ENCODE results near the gene TXNDC2.
"Not testable (repeated sequence)": the region's sequence is repeated elsewhere in the genome, so short reads cannot be mapped to it uniquely, and the experiment has no call there.

The TXNDC2 gene

DNA sequence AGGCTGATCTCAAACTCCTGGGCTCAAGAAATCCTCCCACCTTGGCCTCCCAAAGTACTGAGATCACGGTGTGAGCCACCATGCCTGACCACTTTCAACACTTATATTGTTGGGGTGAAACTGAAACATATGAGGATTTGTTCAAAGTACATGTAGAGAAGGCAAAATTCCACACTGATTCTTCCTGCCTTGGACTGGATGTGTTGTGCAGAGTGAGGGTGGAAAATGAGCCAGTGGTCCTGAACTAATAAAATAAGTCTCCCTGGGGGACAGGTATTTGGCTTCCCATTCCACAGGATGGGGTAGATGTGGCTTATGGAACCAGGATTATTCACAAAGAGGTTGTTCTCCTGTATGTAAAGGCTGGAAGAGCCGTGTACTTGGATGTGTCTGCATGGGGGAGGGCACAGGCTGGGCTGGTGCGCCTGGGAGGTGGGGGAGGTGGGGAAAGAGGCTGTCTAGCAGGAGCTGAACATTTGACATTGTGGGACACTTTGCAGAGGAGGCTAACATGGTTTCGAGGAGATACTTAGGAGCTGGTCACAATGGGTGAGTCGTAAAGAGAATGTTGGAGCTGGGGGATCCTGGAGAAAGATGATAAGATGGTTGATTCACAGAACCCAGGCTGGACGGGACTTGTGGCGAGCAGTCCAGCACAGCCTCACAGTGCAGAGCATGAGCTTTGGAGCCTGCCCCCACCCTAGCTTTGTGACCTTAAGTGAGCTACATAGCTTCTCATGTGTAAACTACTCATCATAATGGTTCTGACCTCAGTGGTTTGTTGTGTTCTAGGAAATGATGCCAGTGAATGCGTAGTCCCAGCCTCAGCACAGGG lies at the start of gene TXNDC2:
Gene TXNDC2 (plus strand): TSS at position 804 of the 835 bp plus-strand sequence. CDS start 708 bp downstream, outside the sequence.
- DNase-seq: no peak

DNA sequence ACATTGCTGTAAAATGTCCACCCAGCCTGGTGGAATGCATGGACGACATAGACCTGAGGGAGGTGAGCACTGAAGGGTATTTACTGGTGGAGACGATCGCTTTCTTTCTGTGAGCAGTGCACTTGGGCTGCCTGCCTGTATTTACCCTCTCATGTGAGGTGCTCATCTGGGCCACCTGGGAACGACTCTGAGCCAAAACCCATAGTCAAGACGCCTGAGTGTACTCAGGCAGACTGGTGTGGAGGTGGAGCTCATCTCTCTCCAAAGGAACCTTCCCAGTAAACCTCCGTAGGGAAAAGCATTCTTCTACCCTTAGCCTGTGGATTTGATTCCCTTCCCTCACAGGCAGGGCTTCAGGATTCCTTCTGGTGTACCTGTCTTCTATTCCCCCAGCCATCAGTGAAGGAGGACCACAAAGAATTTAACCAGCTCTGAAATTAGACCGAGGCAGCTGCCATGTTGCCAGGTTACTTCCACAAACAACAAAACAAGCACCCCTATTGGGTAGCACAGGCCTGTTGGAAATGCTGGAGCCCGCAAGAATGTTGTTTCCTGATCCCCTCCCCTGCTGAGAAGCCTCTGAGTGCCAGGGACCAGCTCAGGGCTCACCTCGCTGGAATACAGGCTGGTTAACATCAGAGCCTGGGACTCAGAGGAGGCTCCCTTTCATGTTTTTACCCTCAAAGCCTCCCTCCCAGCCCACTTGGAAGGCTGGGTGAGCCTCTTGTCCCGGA lies 47.5 kb upstream of the TXNDC2 start:
- no peak for DNase-seq

DNA sequence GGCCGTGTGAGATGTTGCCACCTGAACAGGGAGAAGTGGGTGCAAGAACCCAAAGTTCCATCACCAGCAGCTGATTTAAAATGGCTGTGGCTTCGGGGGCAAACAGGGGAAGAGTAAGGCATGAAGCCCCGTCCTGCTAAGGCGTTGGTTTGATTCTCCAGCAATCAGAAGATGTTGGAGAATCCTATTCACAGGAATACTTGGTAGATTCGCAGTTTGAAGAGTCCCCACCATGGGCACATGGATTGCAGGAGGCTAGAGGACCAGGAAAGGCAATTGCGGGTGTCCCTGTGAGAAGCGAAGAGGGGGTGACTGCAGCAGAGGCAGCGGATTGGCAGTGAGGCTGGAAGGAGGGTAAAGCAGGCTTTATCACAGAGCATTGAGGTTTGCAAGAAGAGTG lies 46.6 kb upstream of the TXNDC2 start:
- DNase-seq: no peak

DNA sequence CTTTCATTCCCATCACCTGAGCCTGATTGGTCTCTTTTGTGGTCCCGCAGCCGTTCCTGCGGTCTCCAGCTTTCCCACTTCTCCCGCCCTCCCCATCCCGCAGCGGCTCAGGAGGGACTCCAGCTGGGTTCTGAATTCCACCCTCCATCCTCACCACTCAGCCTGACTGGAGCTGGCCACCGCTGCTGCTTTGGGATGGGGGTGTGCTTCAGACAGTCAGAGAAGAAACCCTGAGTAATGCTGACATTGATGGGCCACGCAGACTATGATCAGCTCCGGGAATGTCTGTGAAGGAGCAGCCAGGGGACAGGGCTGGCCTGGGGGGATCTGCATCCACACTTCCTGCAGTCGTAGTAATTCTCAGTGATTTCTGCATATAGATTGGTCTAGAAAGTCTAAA lies 45.9 kb upstream of the TXNDC2 start:
- no peak for DNase-seq

DNA sequence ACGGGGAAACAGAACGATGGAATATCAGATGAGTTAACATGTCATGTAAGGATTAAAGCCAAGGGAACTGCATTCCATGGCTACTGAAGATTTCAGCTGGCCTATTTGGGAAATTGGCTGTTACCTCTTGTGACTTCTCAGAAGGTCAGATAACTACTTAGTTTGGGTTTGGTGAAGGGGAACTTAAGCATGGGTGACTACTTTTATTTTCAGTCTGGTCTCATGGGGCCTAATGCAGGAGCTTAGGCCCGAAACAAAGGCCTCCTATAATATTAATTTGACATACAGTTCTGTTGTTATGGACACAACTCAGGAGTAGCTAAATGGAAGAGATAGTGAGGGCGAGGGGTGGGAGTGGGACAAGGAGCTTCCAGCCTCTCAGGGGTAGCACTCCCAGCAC lies 44.0 kb upstream of the TXNDC2 start:
- no peak for DNase-seq

DNA sequence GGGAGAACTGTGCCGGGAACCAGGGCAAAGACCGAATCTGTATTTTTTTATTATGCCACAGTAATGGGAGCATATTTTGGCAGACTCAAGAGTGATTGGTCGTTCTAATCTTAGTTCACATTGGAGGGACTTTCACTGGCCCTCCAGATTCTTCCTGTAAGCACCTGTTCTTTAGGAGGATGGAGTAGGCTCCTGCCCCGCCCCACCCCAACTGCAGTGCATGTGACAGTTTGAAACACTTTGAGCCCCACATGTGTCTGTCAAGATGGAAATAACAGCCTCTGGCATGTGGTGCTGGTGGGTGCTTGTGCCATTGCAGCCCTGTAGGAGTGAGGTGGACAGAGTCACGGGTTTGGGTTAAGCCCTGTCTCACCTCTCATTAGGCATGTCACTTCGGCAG lies 43.3 kb upstream of the TXNDC2 start:
- DNase-seq: no peak

DNA sequence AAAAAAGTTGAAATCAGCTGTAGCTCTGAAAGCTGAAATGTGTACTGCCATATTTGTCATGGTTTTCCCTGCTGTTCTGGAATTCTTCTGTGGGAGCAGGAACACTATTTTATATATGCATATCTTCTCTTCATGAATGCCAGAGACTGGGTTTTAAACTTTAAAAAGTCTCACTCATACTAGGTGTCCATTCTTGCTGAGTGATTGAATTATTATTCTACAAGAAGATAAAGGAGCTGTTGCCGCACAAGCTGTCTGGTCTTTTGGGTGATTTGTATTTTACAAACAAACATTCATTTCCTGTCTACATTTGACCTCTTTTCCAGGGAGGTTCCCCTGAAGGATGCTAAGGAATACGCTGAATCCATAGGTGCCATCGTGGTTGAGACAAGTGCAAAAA lies 40.5 kb upstream of the TXNDC2 start:
- DNase-seq: no peak

DNA sequence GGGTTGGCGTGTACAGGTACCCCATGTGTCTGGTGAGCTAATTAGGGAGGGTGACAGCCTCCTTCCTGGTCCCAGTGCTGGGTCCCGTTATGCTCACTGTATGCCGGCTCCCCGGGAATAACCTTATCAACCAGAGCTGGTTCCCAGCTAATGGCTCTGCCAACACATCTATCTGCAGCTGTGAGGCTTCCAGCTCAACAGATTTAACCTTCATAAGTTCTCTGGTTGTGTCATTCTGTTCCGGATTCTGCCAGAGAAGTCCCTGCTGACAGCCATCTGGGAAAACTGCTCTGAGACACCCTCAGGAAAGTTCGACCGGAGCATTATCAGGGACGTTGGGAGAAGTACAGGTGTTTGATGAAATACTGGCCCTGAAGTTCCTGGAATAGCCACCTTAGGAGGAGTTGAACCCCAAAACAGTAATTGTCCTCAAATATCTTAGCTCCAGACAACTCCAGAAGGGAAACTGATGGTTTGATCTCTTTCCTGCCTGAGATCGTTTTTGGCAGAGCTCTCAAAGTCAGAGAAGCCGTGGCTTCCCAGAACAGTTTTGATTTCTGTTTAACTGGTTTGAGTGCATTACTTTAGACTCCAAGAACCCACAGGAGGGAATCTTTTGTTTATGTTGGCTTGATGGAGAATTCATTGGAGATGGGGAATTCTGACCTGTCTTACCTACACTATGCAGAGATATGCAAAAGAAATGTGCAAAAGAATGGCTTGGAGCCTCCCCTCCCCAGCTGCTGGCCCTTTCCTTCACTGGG lies 39.4 kb upstream of the TXNDC2 start:
- DNase-seq: no peak

DNA sequence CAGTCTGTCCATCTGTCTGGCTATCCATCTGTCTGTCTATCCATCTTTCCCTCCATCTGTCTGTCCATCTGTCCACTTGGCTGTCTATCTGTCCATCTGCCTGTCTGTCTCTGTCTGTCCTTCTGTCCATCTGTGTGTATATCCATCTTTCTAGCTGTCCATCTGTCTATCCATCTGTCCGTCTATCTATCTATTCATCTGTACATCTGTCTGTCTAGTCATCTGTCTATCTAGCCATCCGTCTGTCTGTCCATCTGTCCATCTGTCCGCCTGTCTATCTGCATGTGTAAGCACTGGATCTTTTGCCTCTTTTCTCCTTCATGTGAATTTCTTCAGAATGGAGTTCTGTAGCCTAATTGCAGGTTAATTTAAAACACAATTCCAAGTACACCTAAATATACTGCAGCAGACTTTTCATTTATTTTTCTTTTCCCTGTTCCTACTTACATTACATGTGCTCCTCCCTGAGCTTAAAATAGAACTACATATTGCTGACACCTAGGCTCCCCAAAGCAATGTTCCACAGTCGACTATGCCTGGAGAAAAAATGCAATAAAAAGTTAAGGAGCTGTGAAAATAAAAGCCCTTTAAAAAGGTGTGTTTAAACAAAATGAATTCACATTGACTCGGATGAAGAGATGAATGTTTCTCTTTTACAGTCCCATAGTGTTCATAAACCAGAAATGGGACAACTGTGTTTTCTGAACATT lies 37.4 kb upstream of the TXNDC2 start:
- no peak for DNase-seq

DNA sequence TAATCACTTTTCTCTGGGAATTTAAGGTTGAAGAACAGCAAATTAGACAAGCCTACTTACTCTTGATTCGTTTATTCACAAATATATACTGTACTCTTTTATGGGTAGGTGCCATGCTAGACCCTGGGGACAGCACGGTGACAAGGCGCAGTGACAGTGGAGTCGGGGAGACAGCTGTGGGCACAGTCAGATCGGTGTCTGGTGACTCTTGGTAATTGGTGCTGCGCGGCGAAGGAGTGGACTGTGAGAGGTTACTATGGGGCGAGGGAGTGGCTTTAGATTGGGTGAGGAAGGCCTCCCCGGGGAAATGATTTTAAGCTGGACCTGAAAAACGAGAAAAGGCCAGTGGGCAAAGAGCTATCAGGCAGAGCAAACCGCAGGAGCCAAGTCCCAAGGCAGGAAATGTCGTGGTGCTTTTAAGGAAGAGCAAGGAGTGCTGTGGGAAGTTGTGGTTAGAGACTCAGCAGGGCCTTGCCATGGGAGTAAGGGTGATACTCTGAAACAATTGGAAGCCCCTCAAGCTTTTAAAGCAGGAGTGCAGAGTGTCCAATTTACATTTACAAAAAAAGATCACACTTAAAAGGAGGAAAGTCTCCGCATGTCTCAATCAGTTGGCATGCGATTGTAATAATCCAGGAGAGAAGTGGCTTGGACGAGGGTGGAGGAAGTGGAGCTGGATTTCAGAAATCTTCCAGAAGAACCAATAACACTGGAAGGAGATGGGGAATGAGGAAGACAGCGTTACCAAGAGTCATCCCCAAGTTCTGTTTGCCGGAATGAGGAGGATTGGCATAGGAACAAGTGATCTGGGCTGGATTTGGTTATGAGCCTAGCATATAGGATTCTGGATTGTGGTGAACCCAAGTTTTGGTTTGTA lies 36.1 kb upstream of the TXNDC2 start:
- no peak for DNase-seq

DNA sequence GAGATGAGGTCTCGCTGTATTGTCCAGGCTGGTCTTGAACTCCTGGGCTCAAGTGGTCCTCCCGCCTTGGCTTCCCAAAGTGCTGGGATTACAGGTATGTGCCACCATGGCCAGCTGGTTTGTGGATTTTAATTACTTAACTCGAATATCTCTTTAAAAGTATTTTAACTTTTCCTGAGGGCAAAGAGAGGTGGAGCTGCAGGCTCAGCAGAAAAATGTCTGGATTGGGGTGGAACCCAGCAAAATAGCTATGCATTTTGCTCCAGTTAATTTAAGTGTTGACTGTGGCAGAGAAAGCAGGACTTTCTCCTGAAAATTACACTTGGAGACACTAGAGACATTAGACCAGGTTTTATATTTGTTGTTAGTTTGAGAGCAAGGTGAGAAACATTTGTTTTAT lies 35.5 kb upstream of the TXNDC2 start:
- DNase-seq: no peak

DNA sequence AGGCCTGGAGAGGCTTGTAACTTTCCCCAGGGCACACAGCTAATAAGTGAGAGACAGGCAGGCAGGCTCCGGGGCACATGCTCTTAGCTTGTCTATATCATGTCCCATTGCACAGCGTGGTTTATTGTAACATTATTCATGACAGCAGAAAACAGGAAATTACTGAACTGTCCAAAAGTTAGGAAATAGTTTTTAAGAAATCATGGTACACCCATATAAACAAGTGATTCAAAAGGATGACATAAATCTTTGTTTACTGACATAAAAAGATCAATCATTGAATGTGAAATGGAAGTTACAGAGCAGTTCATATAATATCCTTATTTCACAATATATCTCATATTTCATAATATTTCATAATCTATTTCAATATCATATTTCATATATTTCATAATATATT lies 34.3 kb upstream of the TXNDC2 start:
- DNase-seq: no peak

DNA sequence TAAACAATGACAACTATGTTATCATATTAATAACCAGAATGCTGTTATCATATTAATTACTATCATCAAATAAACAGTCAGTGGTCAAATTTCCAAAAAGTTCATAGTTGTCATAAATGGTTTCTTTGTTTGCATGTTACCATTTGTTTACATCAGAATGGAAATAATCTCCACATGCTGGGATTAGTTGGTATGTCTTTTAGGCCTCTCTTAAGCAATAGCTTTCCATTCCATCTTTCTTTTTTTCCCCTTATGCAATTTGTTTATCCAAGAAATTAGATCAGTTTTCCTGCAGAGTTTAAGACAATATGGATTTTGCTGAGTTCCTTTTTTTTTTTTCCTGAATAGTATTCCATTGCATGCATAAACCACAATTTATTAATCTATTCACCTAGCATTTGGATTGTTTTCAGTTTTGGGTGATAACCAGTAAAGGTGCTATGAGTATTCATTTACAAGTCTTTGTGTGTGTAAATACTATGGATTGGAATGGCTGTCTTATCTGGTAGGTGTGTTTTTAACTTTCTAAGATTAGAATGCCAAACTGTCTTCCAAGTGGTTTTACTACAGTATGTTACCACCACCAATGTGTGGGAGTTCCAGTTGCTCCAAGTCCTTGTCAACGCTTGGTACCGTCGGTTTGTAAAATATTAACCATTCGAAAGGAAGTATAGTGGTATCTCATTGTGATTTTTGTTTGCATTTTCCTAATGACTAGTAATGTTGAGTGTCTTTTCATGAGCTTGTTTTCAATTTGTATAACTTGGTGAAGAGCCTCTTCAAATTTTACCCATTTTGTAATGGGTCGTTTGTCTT lies 33.3 kb upstream of the TXNDC2 start:
- DNase-seq: no peak

DNA sequence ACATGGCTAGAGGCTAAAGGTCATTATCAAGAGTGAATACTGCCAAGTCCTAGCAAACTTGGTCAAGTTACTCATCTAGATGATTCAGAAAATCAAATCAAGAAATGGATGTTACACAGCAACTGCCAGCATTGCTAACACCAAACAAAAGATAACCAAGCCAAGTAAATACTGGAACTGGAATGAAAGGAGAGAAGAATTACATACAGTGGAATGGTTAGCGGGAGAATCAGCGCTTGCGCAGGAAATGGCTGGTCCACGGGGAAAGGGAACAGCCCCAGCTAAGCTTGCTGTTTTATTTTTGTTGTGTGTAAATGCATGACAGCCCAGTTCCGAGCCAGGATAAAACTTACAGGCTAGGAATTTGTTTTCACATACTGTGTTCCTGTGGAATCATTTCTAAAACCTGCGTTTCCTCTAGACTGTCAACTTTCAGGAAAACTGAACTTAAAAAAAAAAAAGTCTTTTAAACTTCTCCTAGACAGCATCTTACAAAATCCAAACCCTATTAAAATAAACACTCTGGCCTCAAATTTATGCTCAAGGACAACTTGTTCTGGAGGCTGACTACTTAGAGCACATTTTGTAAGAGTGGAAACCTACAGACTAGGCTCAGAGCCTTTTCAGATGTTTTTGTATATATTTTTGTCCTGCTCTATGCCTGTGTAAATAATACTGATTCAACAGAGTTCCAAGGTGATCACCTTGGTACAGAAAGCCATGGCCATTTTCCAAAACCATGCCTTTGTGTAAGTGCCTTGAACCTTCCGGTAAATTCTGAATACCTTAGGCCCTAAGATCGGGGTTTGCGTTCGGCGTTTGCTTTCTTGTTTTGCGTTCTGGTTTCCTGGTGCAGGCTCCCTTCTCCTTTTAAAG lies 30.7 kb upstream of the TXNDC2 start:
- no peak for DNase-seq

DNA sequence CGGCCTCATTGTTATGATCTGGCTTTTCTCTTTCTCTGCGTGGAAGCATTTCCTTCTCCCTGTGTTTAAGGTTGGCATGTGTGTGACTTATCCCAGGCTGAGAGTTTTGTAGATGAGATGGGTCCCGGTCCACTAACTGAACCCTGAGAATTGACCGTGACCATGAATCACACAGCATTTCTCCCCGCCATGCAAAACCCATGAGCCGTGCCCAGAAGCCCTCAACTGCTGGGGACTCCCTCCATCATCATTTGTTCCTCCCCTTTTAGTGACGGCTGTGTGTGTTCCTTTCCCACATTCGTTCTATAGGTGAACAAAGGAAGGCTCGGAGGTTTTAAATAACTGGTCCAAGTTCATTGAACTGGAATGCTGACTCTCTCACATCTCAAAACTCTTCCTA lies 30.1 kb upstream of the TXNDC2 start:
- DNase-seq: no peak

DNA sequence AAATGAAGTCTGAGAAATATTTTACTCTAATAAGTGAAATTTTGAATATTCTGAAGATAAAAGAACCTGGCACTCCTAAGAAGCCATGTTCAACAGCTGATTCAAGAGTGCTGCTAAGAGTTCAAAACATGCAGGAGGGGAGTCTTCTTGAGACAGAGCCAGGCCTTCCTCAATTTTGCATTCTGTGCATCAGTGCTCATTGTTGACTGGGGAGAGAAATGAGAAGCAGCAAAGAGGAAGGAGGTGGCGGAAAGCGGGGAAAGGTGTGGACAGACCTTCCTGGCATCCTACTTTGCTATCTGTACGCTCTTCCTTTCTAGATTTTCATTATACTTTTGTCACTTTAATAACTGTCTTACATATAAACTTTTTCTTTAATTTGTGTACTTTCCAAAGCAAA lies 29.7 kb upstream of the TXNDC2 start:
- DNase-seq: no peak

DNA sequence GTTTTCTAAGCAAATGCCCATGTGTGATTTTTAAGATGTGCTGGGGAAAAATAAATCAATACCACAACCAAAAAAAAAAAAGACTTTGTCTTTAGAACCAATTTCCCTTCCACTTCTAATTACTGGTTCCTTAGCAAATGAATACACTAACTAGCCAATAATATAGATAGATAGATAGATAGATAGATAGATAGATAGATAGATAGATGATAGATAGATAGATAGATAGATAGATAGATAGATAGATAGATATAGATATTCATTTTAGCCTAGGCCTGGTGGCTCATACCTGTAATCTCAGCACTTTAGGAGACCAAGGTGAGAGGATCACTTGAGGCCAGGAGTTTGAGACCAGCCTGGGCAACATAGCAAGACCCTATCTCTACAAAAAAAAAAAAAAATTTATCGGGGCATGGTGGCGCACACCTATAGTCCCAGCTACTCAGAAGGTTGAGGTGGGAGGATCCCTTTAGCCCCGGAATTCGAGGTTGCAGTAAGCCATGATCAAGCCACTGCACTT lies 28.2 kb upstream of the TXNDC2 start:
- not testable (repeated sequence) for DNase-seq

DNA sequence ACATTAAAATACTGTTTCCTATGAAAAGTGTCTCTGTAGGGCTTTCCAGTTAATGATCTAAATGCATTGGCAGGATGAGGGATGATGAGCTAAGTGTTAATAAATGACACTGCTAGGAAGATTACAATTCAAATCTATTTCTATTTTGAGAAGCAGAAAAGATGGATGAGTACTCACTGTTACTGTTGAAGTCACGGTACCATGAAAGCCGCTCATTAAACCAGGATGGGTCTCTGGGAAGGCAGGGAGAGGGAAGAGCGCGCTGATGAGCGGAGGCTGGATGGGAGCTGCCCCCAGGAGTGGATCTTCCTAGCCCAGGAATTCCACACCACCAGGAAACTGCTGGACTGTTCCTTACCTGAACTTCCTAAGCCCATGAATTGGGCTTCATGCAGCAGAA lies 27.1 kb upstream of the TXNDC2 start:
- no peak for DNase-seq

DNA sequence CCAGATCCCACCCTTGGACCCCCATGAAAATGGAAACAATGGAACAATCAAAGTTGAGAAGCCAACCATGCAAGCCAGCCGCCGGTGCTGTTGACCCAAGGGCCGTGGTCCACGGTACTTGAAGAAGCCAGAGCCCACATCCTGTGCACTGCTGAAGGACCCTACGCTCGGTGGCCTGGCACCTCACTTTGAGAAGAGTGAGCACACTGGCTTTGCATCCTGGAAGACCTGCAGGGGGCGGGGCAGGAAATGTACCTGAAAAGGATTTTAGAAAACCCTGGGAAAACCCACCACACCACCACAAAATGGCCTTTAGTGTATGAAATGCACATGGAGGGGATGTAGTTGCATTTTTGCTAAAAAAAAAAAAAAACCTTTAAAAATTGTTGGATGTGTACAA lies 26.5 kb upstream of the TXNDC2 start:
- no peak for DNase-seq

DNA sequence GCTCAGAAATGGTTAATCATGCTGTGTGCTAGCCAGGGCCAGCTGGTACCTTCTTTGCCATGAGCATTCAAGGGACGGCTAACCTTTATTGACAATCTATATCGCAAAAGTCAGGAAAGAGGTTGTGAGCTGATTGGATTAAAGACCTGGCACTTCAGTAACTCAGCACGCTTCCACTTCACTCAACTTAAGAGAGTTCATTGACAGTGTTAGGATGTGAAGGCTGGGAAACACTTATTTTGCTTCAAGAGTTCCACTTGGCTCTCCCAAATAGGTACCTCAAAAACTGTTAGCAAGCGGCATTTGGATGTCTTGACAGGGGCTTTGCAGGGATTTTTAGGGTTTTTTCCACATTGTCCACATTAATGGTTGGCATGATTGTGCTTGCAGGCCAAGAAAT lies 25.1 kb upstream of the TXNDC2 start:
- DNase-seq: no peak

Data from T1000 (cell line).